Esophagus squamous epithelium (tissue), 4 donors: ENCODE measurements around the gene PLOD1.
"Not testable (repeated sequence)": the region's sequence is repeated elsewhere in the genome, so short reads cannot be mapped to it uniquely, and the experiment has no call there.

ENCODE experiments used
- CTCF ChIP-seq, 6 experiments: fragments of 450-650 bp in 4 of 6; fragments of 200-600 bp in 2 of 6; sonication (generic) in 2 of 6; IDR thresholded peaks; one replicate each; pipeline ENCODE4 v1.5.1; 2016 to 2019; ENCODE audit warnings: antibody characterized with exemption in 6 of 6, mild to moderate bottlenecking in 4 of 6, moderate library complexity in 4 of 6
- POLR2A ChIP-seq, 4 donors: fragments of 450-650 bp; IDR thresholded peaks; one replicate each; pipeline ENCODE4 v1.6.1; 2017; ENCODE audit warnings: antibody characterized with exemption in 4 of 4, mild to moderate bottlenecking in 4 of 4, moderate library complexity in 3 of 4

DNA sequence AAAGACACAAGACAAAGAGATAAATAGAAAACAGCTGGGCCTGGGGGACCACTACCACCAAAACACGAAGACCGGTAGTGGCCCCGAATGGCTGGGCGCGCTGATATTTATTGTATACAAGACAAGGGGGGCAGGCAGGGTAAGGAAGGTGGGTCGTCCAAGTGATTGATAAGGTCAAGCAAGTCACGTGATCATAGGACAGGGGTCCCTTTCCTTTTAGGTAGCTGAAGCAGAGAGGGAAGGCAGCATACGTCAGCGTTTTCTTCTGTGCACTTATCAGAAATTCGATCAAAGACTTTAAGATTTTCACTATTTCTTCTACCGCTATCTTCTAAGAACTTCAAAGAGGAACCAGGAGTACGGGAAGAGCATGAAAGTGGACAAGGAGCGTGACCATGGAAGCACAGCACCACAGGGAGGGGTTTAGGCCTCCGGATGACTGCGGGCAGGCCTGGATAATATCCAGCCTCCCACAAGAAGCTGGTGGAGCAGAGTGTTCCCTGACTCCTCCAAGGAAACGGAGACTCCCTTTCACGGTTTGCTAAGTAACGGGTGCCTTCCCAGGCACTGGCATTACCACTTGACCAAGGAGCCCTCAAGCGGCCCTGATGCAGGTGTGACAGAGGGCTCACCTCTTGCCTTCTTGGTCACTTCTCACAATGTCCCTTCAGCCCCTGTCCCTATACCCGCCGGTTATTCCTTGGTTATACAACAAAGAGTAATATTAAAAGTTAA, 21.9 kb upstream of the PLOD1 start:
- not testable (repeated sequence) for TF ChIP-seq CTCF, POLR2A (IDR thresholded peaks at IDR 0.05)
